Testis (tissue), 2 donors: ENCODE results near the gene REEP3.

Experiments used
- CTCF ChIP-seq, 3 experiments: fragments of 450-650 bp in 2 of 3; fragments of 200-600 bp in 1 of 3; sonication (generic) in 1 of 3; IDR thresholded peaks; one replicate each; pipeline ENCODE4 v1.5.1; 2016 to 2019; ENCODE audit warnings: antibody characterized with exemption in 3 of 3, mild to moderate bottlenecking in 2 of 3, moderate library complexity in 1 of 3
- POLR2A ChIP-seq: fragments of 450-650 bp; IDR thresholded peaks from one replicate; pipeline ENCODE4 v1.6.1; 2017; ENCODE audit warnings: antibody characterized with exemption, mild to moderate bottlenecking, moderate library complexity

- no peak for TF ChIP-seq POLR2A
- no peak for TF ChIP-seq CTCF (IDR thresholded peaks at IDR 0.05)
These were observed 18.8 kb downstream of the REEP3 start for GRCh38 chr10:63539994-63540393.
